ENCODE measurements around the gene B3GALT6. TPM values are rescaled to one million over a fixed set of nuclear protein-coding genes. Genes with fewer than 3 reads are reported as not detected.

Gene B3GALT6
- total RNA-seq, 1 experiment from 2014 or later = 27.1 TPM

GRCh38 chr1:1212780-1213344 is 19.2 kb upstream of the B3GALT6 start:
- Histone ChIP-seq H3K4ac (ENCODE audit: low read depth, low read length) (no peak overlapping the region), H3K79me1 (ENCODE audit: insufficient read depth, low read depth, low read length, poor library complexity, severe bottlenecking) (no peaks in the 10 kb centered on the region), H3K9me3 (ENCODE audit: control insufficient read depth, low read depth, low read length) (no peaks in the 10 kb centered on the region), H3K9ac (ENCODE audit: extremely low read depth, insufficient read length, low read length) (no peak overlapping the region), H3K23me2 (ENCODE audit: insufficient read length, low read depth, low read length, poor library complexity, severe bottlenecking) (no peaks in the 10 kb centered on the region), H3K4me2 (ENCODE audit: insufficient read depth, insufficient read length, low read length) (no peak overlapping the region), H2BK20ac (ENCODE audit: low read depth, low read length, poor library complexity, severe bottlenecking) (no peak overlapping the region), H3K14ac (ENCODE audit: insufficient read depth, low read length) (no peak overlapping the region), H2BK5ac (ENCODE audit: insufficient read length, low read length) (no peak overlapping the region), H3K4me1 (ENCODE audit: insufficient read depth, low read length) (no peaks in the 10 kb centered on the region), H3K27me3 (ENCODE audit: insufficient read depth, low read length) (no peaks in the 10 kb centered on the region), H3K79me2 (ENCODE audit: insufficient read depth, low read length) (no peaks in the 10 kb centered on the region), H2AFZ (ENCODE audit: low read length) (no peak overlapping the region), H2BK120ac (ENCODE audit: low read depth, low read length, poor library complexity, severe bottlenecking) (no peak overlapping the region), H4K91ac (ENCODE audit: insufficient read length, low read depth, low read length) (no peak overlapping the region), H2BK12ac (ENCODE audit: insufficient read length, low read depth, low read length) (no peak overlapping the region), H2AK5ac (ENCODE audit: insufficient read length, low read length) (no peak overlapping the region), H4K8ac (replicated peaks; ENCODE audit: insufficient read length, low read depth, low read length) (no peak overlapping the region), H3K56ac (ENCODE audit: insufficient read length, low read depth, low read length) (no peak overlapping the region), H4K5ac (ENCODE audit: insufficient read length, low read depth, low read length) (no peak overlapping the region), H3K23ac (ENCODE audit: insufficient read length, low read depth, low read length) (no peak overlapping the region), H3K18ac (ENCODE audit: insufficient read length, low read depth, low read length) (no peak overlapping the region), H4K20me1 (ENCODE audit: control insufficient read depth, insufficient read depth, insufficient read length) (no peaks in the 10 kb centered on the region), H3T11ph (ENCODE audit: low read length) (no peak overlapping the region), H2BK15ac (ENCODE audit: low read depth, low read length) (no peak overlapping the region), H3K27ac (ENCODE audit: insufficient read length, low read depth, low read length) (no peak overlapping the region)
- Mint-ChIP-seq H3K27me3 (ENCODE audit: low read depth) (peaks cover 4% of the 10 kb centered on the region), H3K4me1 (peaks cover 2 to 3% of the 10 kb centered on the region in 2 experiments; a peak in 3 of 4 replicates), H3K36me3 (ENCODE audit: insufficient read depth in 1 of 3, low read depth in 3 of 3) (peaks cover 5 to 12% (median 11%) of the 10 kb centered on the region in 3 experiments; a peak in 6 of 7 replicates), H3K27ac (no peak overlapping the region), H3K4me3 (no peak overlapping the region), H3K9me3 (no peaks in the 10 kb centered on the region)
- DNase-seq = no peak
- no CpG with 5 or more reads among the region's 24 CpGs for WGBS (ENCODE audit: extremely low coverage, insufficient read length, low lambda C conversion rate)
- TF ChIP-seq CTCF (conservative IDR thresholded peaks at IDR 0.05) = no peak

Measured in H9 (cell line).